HepG2 (cell line): ENCODE measurements around the gene JAM2. TPM values are rescaled to one million over a fixed set of nuclear protein-coding genes. Genes with fewer than 3 reads are reported as not detected.

ENCODE experiments used
- ATAC-seq: fragments of 200-7000 bp; cut with Tn5 transposase; 3 replicates; pipeline ENCODE4 v1.9.1; 2020; ENCODE audit warnings: mild to moderate bottlenecking, moderate library complexity
- BruUV-seq: library from RNA; stranded (reverse); fragments of 400-500 nt; replicated peaks from 2 replicates; lab custom pipeline; 2021; lab: Mats Ljungman, UMichigan
- CTCF ChIA-PET: fragments of 300-600 bp; formaldehyde crosslinking; extraction: SDS; loops from one replicate; lab custom pipeline; 2021; ENCODE audit warnings: low total read pairs, inconsistent platforms, low intra/inter-chr PET ratio; lab: Yijun Ruan, JAX
- POLR2A ChIA-PET: fragments of 350-600 bp; sonication (Branson Sonifier 250); formaldehyde crosslinking; loops from one replicate; lab custom pipeline; 2020; ENCODE audit warnings: antibody characterized with exemption, inconsistent platforms; lab: Yijun Ruan, JAX
- DNase-seq: peaks from one replicate; pipeline ENCODE4 v3.0.0-alpha.2; 2015; ENCODE audit warnings: low spot score
- FAIRE-seq: peaks from 3 replicates; lab custom pipeline; 2011; peaks lifted over from hg19 to GRCh38; lab: Jason Lieb, UNC
- H2AFZ ChIP-seq: one replicate; pipeline ENCODE4 v1.6.1; 2011; ENCODE audit warnings: low read length, inconsistent platforms
- H3K27ac ChIP-seq: fragments of 300-600 bp; 3 replicates; pipeline ENCODE4 v1.8.0; 2011; ENCODE audit warnings: mixed run types, mild to moderate bottlenecking, mixed read lengths, low read length, inconsistent platforms; ENCODE audit not compliant: insufficient read depth; ENCODE audit errors: extremely low read length
- H3K27me3 ChIP-seq, 2 experiments: fragments of 200-600 bp in 1 of 2; 2 replicates in 1 of 2; 3 replicates in 1 of 2; pipeline versions ENCODE4 v1.6.0 to v1.8.0; 2011; ENCODE audit warnings: low read length in 2 of 2, mild to moderate bottlenecking in 2 of 2, moderate library complexity in 2 of 2, inconsistent platforms in 1 of 2; ENCODE audit not compliant: insufficient read depth in 2 of 2, control insufficient read depth in 1 of 2
- H3K36me3 ChIP-seq, 2 experiments: fragments of 200-600 bp in 1 of 2; replicated peaks in 1 of 2; 2 replicates in 1 of 2; 3 replicates in 1 of 2; pipeline versions ENCODE4 v1.5.1 to v1.8.0; 2011; ENCODE audit warnings: low read length in 2 of 2, inconsistent platforms in 1 of 2; ENCODE audit not compliant: insufficient read depth in 2 of 2, control insufficient read depth in 1 of 2
- H3K4me1 ChIP-seq: 2 replicates; pipeline ENCODE4 v1.5.1; 2012; ENCODE audit warnings: low read length, inconsistent platforms; ENCODE audit not compliant: insufficient read depth
- H3K4me2 ChIP-seq: 2 replicates; pipeline ENCODE4 v1.6.0; 2011; ENCODE audit warnings: low read depth, low read length, inconsistent platforms
- H3K4me3 ChIP-seq, 3 experiments: fragments of 200-600 bp in 1 of 3; sonication (generic), shearing (Covaris generic) in 1 of 3; replicated peaks in 1 of 3; 2 replicates each; pipeline ENCODE4 v1.5.1; 2011 to 2016; ENCODE audit warnings: low read length in 3 of 3, inconsistent platforms in 2 of 3, low read depth in 2 of 3, mild to moderate bottlenecking in 2 of 3, control low read depth in 1 of 3, mixed read lengths in 1 of 3; ENCODE audit not compliant: insufficient read depth in 1 of 3
- H3K79me2 ChIP-seq: one replicate; pipeline ENCODE4 v1.6.1; 2011; ENCODE audit warnings: low read length, inconsistent platforms; ENCODE audit not compliant: insufficient read depth
- H3K9ac ChIP-seq: 2 replicates; pipeline ENCODE4 v1.6.0; 2011; ENCODE audit warnings: mild to moderate bottlenecking, low read depth, low read length, inconsistent platforms; ENCODE audit not compliant: insufficient read depth
- H3K9me3 ChIP-seq: 2 replicates; pipeline ENCODE4 v1.5.1; 2012; ENCODE audit warnings: mild to moderate bottlenecking, low read length
- H4K20me1 ChIP-seq: 2 replicates; pipeline ENCODE4 v1.6.0; 2011; ENCODE audit warnings: inconsistent platforms, mild to moderate bottlenecking, low read length, moderate library complexity; ENCODE audit not compliant: insufficient read depth
- ADNP ChIP-seq: sonication (generic); formaldehyde crosslinking; IDR thresholded peaks from 2 replicates; pipeline ENCODE4 v1.4.0; 2020; ENCODE audit warnings: missing genetic modification reagents
- CCAR2 ChIP-seq: fragments of 200-400 bp; formaldehyde crosslinking; optimal IDR thresholded peaks from 2 replicates; pipeline ENCODE3; 2018; ENCODE audit warnings: low read depth, mild to moderate bottlenecking, low read length, moderate library complexity
- GATA4 ChIP-seq: sonication (generic); IDR thresholded peaks from 2 replicates; pipeline ENCODE4 v1.6.1; 2016; ENCODE audit warnings: antibody characterized with exemption, low read depth, borderline replicate concordance
- LCORL ChIP-seq, 2 experiments: fragments of 450-650 bp in 1 of 2; sonication (generic) in 1 of 2; formaldehyde crosslinking in 1 of 2; IDR thresholded peaks; 2 replicates each; pipeline versions ENCODE4 v1.5.0 to v1.6.1; 2017 to 2020; ENCODE audit warnings: antibody characterized with exemption in 1 of 2, missing genetic modification reagents in 1 of 2
- MTF1 ChIP-seq: sonication (generic); formaldehyde crosslinking; IDR thresholded peaks from 2 replicates; pipeline ENCODE4 v1.5.0; 2020; ENCODE audit warnings: missing genetic modification reagents
- MTF2 ChIP-seq: sonication (generic); formaldehyde crosslinking; IDR thresholded peaks from 2 replicates; pipeline ENCODE4 v1.5.0; 2020; ENCODE audit warnings: missing genetic modification reagents, borderline replicate concordance
- SRSF9 ChIP-seq: fragments of 200-400 bp; formaldehyde crosslinking; IDR thresholded peaks from 2 replicates; pipeline ENCODE4 v1.6.1; 2018; ENCODE audit warnings: borderline replicate concordance, mild to moderate bottlenecking, low read depth, low read length; ENCODE audit not compliant: insufficient read depth, poor library complexity, severe bottlenecking
- USF2 ChIP-seq, 2 experiments: sonication (generic) in 1 of 2; formaldehyde crosslinking in 1 of 2; IDR thresholded peaks; 2 replicates each; pipeline versions ENCODE4 v1.5.1 to v1.6.1; 2011 to 2020; ENCODE audit warnings: borderline replicate concordance in 1 of 2, low read depth in 1 of 2, low read length in 1 of 2, mild to moderate bottlenecking in 1 of 2, missing genetic modification reagents in 1 of 2, moderate library complexity in 1 of 2
- ZFP62 ChIP-seq: sonication (generic); formaldehyde crosslinking; IDR thresholded peaks from 2 replicates; pipeline ENCODE4 v1.4.0; 2020; ENCODE audit warnings: missing genetic modification reagents
- ZMAT3 ChIP-seq: sonication (generic); formaldehyde crosslinking; conservative IDR thresholded peaks from 2 replicates; pipeline ENCODE4 v1.7.0; 2021; ENCODE audit warnings: missing genetic modification reagents
- ZNF160 ChIP-seq: sonication (generic); formaldehyde crosslinking; IDR thresholded peaks from 2 replicates; pipeline ENCODE4 v1.8.0; 2022; ENCODE audit warnings: mild to moderate bottlenecking, inconsistent platforms, missing genetic modification reagents
- ZNF441 ChIP-seq: sonication (generic); formaldehyde crosslinking; IDR thresholded peaks from 2 replicates; pipeline ENCODE4 v1.7.0; 2021; ENCODE audit warnings: missing genetic modification reagents, borderline replicate concordance
- WGBS: methylation state at CpG from one replicate; pipeline ENCODE4 v1.1.6; 2017; ENCODE audit warnings: low lambda C conversion rate; 5-methylcytosine and 5-hydroxymethylcytosine counted together
- in situ Hi-C: cut with HindIII; loops from 2 replicates; pipeline ENCODE4 v1.10.0; 2017; ENCODE audit warnings: low pct_unique_long_range_greater_than_20kb; ENCODE audit not compliant: extremely low pct_ligation_motif_present
- intact Hi-C: fragments of 100-400 bp; cut with micrococcal nuclease; formaldehyde crosslinking; loops from one replicate; pipeline ENCODE4 v1.10.0; 2022; ENCODE audit not compliant: unreplicated experiment
- polyA plus RNA-seq, 8 experiments: library from polyadenylated mRNA; depleted of rRNA in 3 of 8; stranded (reverse) in 7 of 8; unstranded in 1 of 8; fragments of >200 nt; fragmentation: Illumina TruSeq in 4 of 8; extraction: Trizol in 4 of 8; gene quantifications; 2 replicates each; pipeline versions ENCODE4 v1.2.1 to v1.2.3, GENCODE V29; 2011 to 2016; ENCODE audit warnings: low read depth in 4 of 8, missing spikeins in 1 of 8, mixed read lengths in 1 of 8; ENCODE audit not compliant: insufficient read depth in 1 of 8
- total RNA-seq, 5 experiments: library from RNA; depleted of rRNA; stranded (reverse); fragments of >200 nt; fragmentation: Illumina TruSeq; extraction: Trizol; gene quantifications; 2 replicates each; pipeline ENCODE4 v1.2.3, GENCODE V29; 2016; ENCODE audit warnings: low read depth in 1 of 5

The JAM2 gene
- total and polyA plus RNA-seq, 2 of the 13 experiments (the other 11 are each of a cell fraction or from before 2014, with no cell fraction given): 0.07 TPM; not detected in 1

- ATAC-seq (no peak), DNase-seq (no peak), FAIRE-seq (no peak)
- H3K4me1 ChIP-seq: no peaks in the 10 kb centered on the region
- H2AFZ ChIP-seq: no peak overlapping the region
- intact Hi-C loops: no loop called here
- CTCF ChIA-PET: no interaction called here
- no peaks in the 10 kb centered on the region for H4K20me1 ChIP-seq
- POLR2A ChIA-PET: no interaction called here
- H3K4me2 ChIP-seq: no peak overlapping the region
- H3K9me3 ChIP-seq: no peaks in the 10 kb centered on the region
- no peak overlapping the region for H3K4me3 ChIP-seq
- no TSS peak for BruUV-seq
- H3K79me2 ChIP-seq: no peaks in the 10 kb centered on the region
- TF ChIP-seq ZFP62 (CRISPR knock-in tag) (no peak), ZNF160 (CRISPR knock-in tag) (no peak), ADNP (CRISPR knock-in tag) (no peak), LCORL (IDR thresholded peaks at IDR 0.05) (no peak), LCORL (CRISPR knock-in tag; IDR thresholded peaks at IDR 0.05) (no peak), ZMAT3 (CRISPR knock-in tag) (no peak), SRSF9 (no peak), ZNF441 (CRISPR knock-in tag) (no peak), GATA4 (no peak), USF2 (IDR thresholded peaks at IDR 0.05; ENCODE audit: low read depth, low read length) (no peak), USF2 (CRISPR knock-in tag; IDR thresholded peaks at IDR 0.05; ENCODE audit: borderline replicate concordance) (no peak), MTF1 (no peak), MTF2 (CRISPR knock-in tag) (no peak), CCAR2 (no peak)
- 5% methylated on average over 4 of the region's 4 CpGs for WGBS
- no peak overlapping the region for H3K9ac ChIP-seq
- H3K36me3 ChIP-seq: no peaks in the 10 kb centered on the region
- H3K27ac ChIP-seq: no peak overlapping the region
- 0 out of 5 replicates have a peak, but pooled peaks cover 0 to under 1% of the 10 kb centered on the region in 2 experiments for H3K27me3 ChIP-seq
- in situ Hi-C loops: no loop called here
Observed at GRCh38 chr21:25687787-25688186, 48.7 kb downstream of the JAM2 start.
